ENCODE measurements around the gene OR52K2. TPM values are rescaled to one million over a fixed set of nuclear protein-coding genes. Genes with fewer than 3 reads are reported as not detected.
"Not testable (repeated sequence)": the region's sequence is repeated elsewhere in the genome, so short reads cannot be mapped to it uniquely, and the experiment has no call there.

Gene OR52K2
- total RNA-seq, 1 experiment from 2014 or later: not detected

DNA sequence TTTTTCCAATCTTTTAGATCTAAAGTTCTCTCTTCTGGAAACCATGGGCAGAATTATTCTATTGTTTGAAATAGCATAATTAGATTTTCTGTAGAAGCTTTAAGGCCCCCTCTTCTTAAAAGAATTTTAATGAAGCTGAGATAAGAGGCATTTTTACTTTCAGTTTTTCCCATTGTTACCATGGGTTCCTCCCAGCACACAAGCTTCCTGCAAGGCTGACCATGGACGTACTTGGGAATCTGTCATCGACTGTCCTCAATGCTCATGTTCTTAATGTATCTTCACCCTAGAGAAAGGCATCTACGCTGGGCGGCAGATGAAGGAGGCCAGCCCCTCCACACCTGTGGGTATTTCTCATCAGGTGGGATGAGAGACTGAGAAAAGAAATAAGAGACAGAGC lies 11.1 kb downstream of the OR52K2 start:
- H3K36me3 ChIP-seq: no peaks in the 10 kb centered on the region
- peaks cover 8% of the 10 kb centered on the region for H3K9me3 ChIP-seq (replicated peaks)
- 0 out of 2 replicates have a peak, but pooled peaks cover 2% of the 10 kb centered on the region for H3K27me3 ChIP-seq (replicated peaks)
- no peak overlapping the region for H3K27ac ChIP-seq
- no peak for DNase-seq (ENCODE audit: low read depth in 1 of 2, low spot score in 2 of 2)
- H3K4me1 ChIP-seq (replicated peaks): no peaks in the 10 kb centered on the region
- no peak overlapping the region for H3K4me3 ChIP-seq

DNA sequence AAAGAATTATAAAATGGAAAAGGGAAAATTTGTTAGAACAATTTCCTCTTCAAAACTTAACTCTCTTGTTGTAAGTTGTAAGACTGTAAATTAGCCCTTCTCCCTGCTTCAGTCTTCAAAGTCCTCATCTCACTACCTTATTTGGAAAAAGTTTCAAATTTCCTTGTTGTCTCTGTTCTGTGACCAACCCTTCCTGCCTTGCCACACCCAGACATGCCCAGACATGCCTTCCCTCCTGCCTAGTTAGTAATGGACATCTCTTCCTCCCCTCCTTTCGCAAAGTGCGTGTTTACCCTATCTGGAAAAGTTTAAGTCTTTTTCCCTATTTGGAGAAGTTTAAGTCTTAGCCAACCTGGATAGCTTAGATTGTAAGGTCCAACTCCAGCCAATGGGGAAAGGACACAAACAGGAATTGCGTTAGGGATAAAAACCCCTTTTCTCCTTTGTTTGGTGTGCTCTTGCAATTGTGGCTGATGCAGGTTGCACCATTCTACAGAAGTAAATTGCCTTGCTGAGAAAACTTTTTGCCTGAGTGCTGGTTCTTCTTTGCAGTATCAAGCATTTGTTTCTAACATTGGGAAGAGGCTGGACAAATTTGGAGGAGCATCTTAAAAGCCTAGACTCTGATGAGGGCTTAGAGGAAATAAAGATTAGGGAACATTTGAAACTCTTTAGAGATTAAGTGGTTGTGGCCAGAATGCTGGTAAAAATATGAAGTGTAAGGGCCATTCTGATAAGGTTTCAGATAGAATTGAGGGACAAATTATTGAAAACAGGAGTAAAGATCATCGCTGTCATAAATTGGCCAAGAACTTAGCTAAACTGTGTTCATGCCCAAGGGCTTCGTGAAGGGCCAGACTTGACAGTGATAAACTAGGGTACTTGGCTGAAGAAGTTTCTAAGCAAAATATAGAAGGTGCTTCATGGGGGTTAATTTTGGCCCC lies 15.4 kb downstream of the OR52K2 start:
- Histone ChIP-seq H3K4me3 (no peak overlapping the region), H3K27me3 (replicated peaks) (no peaks in the 10 kb centered on the region), H3K27ac (no peak overlapping the region), H3K4me1 (replicated peaks) (no peaks in the 10 kb centered on the region), H3K36me3 (no peaks in the 10 kb centered on the region), H3K9me3 (replicated peaks) (peaks cover 12% of the 10 kb centered on the region)
- no peak for DNase-seq (ENCODE audit: low read depth in 1 of 2, low spot score in 2 of 2)

DNA sequence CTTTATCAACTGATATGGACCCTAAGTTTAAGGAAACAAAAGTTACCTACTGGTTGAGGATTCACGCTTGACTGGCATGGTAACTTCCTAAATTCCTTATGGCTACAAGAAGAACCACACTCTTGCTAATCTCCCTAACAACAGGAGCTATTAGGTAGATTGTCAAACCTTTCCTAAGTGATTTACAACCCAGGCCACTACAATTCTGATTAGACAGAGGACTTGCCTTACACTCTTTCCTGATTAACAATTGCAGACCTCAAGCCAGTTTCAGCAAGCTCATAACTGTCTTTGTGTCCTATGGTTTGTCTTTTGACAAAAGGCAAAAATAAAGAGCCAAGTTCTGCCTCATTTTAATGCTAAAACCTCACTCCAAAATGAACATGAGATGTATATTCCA lies 16.3 kb downstream of the OR52K2 start:
- H3K27ac ChIP-seq: no peak overlapping the region

DNA sequence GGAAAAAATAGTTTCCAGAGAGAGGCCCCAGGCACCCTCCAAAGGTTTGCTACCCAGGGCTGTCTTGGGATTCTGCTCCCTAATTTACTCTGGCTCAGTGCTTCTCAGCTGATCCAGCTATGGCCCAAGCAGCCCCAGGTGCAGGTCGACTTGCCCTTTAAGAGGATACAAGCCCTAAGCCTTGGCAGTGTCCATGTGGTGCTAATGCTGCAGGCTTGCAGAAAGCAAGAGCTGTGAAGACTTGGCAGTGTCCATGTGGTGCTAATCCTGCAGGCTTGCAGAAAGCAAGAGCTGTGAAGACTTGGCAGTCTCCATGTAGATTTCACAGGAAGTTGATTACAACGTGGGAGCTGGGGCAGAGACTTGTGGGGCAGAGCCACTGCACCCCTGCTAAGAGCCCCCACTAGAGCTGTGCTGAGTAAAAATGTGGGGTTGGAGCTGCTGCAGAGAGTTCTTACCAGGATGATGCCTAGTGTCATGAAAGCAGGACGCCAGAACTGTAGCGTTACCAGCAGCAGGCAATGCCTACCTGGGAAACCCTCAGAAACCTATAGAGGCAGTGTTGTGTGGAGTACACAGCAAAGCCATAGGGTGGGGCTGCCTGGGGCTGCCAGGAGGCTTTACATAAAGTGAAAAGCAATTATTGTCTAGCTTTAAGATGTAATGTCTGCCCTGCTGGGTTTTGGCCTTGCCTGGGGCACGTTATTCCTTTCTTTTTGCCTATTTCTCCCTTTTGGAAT lies 17.2 kb downstream of the OR52K2 start:
- Histone ChIP-seq H3K4me3 (no peak overlapping the region), H3K27ac (no peak overlapping the region), H3K36me3 (no peaks in the 10 kb centered on the region), H3K4me1 (replicated peaks) (no peaks in the 10 kb centered on the region), H3K27me3 (replicated peaks) (no peaks in the 10 kb centered on the region), H3K9me3 (replicated peaks) (peaks cover 12% of the 10 kb centered on the region)
- DNase-seq (ENCODE audit: low read depth in 1 of 2, low spot score in 2 of 2): no peak

More for the DNA sequence above, 16.3 kb downstream of the OR52K2 start:
- H3K4me1 ChIP-seq (replicated peaks): no peaks in the 10 kb centered on the region
- no peaks in the 10 kb centered on the region for H3K36me3 ChIP-seq
- H3K9me3 ChIP-seq (replicated peaks): peaks cover 12% of the 10 kb centered on the region
- DNase-seq (ENCODE audit: low read depth in 1 of 2, low spot score in 2 of 2): no peak
- no peak overlapping the region for H3K4me3 ChIP-seq
- no peaks in the 10 kb centered on the region for H3K27me3 ChIP-seq (replicated peaks)

DNA sequence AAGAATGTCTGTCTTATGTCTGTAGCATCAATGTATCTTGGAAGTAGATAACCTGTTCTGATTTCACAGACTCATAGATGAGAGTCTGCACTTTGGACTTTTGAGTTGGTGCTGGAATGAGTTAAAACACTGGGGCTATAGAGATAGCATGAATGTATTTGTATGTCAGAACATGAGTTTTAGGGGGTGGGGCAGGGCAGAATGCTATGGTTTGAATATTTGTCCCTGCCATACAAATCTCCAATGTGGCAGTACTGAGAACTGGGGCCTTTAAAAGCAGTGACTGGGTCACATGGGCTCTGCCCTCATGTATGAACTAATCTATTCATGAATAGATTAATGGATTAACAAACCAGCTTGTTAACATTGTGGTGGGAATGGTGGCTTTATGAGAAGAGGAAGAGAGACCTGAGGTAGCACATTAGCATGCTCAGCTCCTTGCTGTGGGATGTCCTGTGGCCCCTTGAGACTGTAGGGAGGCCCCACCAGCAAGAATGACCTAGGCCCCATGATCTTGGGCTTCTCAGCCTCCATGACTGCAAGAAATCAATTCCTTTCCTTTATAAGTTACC lies 17.9 kb downstream of the OR52K2 start:
- no peak overlapping the region for H3K27ac ChIP-seq
- H3K27me3 ChIP-seq (replicated peaks): no peaks in the 10 kb centered on the region
- H3K36me3 ChIP-seq: no peaks in the 10 kb centered on the region
- H3K4me1 ChIP-seq (replicated peaks): no peaks in the 10 kb centered on the region
- no peak for DNase-seq (ENCODE audit: low read depth in 1 of 2, low spot score in 2 of 2)
- H3K4me3 ChIP-seq: no peak overlapping the region
- peaks cover 12% of the 10 kb centered on the region for H3K9me3 ChIP-seq (replicated peaks)

DNA sequence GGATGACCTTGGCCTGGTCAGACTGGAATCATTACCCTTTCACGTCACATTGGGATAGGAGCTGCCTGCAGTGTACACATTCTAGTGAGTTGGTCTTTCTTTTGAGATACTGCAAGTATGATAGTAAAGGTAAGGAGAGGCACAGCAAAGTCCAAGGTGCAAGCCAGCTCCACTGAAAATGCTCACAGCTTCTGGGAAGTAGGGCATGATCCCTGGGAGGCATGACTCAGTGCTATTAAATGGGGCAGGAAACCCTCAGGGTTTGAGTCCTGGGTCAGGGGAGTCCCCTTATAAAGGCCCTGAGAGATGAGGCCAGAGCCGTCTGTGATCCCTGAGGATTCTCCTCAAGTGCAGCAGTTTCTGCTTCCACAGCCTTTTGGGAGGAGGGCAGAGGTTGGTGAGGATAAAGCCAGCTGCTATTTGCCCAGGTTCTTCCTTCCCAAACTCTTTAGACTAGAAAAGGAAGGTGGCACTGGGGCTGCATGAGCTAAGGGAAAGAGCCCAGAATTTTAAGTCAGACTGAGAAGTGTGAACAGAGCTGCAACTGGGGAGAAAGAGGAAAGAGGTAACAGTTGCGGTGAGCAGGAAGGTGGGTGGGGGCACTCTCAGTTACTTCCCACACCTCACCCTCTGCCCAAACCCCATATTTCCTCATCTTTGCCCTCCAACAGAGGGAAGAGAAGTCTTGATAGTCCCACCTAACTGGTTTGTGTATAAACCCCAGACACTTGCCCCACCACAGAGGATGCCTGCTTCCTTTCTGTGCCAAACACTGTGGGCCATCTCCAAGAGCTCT lies 18.9 kb downstream of the OR52K2 start:
- no peak for DNase-seq (ENCODE audit: low read depth in 1 of 2, low spot score in 2 of 2)
- Histone ChIP-seq H3K9me3 (replicated peaks) (peaks cover 12% of the 10 kb centered on the region), H3K4me3 (no peak overlapping the region), H3K27ac (no peak overlapping the region), H3K27me3 (replicated peaks) (no peaks in the 10 kb centered on the region; the same call in 1 of the 2 replicates), H3K4me1 (replicated peaks) (no peaks in the 10 kb centered on the region), H3K36me3 (no peaks in the 10 kb centered on the region)

DNA sequence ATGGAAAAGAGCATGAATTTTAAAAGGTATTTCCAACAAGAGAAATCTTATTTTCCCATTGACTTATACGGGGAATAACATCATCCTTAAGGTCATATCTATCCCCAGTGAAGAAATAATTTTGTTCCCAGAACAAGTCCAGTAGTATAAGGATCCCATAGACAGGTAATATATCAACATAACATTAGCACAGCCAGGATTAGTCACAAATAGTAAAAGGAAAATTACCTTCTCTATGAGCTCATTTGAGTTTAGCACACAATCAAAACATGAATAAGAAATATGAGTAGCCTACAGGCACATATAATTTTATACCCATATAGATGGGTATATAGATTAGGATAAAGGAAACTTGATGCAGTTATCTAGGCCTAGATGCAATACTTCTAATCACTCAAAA lies 30.5 kb downstream of the OR52K2 start:
- H3K27me3 ChIP-seq (replicated peaks): 0 out of 2 replicates have a peak, but pooled peaks cover 4% of the 10 kb centered on the region
- peaks cover 28% of the 10 kb centered on the region for H3K4me1 ChIP-seq (replicated peaks)
- no peak for DNase-seq (ENCODE audit: low read depth in 1 of 2, low spot score in 2 of 2)
- no peak overlapping the region for H3K4me3 ChIP-seq
- no peaks in the 10 kb centered on the region for H3K9me3 ChIP-seq (replicated peaks)
- no peaks in the 10 kb centered on the region for H3K36me3 ChIP-seq
- H3K27ac ChIP-seq: no peak overlapping the region

DNA sequence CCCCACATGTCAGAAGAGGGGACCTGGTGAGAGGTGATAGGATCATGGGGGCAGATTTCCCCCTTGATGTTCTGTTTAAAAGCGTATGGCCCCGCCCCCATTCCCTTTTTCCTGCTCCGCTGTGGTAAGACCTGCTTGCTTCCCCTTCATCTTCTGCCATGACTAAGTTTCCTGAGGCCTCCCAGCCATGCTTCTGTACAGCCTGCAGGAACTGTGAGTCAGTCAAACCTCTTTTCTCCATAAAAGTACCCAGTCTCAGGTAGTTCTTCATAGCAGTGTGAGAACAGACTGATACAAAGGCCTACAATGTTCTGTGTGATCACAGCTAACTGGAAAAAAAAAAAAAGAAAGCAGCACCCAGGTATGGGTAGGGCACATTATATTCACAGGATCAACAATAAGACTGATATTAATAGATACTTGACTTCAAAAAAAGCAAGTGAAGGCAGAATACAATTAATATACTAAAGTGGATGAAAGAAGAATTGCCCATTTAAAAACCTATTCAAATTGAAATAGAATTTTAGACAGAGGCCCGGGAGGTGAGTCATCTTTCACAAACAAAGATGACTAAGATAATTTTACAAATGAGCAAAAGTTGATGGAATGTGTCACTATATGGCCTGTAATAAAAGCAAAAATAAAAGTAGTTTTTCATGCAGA lies 31.6 kb downstream of the OR52K2 start:
- Histone ChIP-seq H3K36me3 (no peaks in the 10 kb centered on the region), H3K4me1 (replicated peaks) (peaks cover 35% of the 10 kb centered on the region), H3K4me3 (no peak overlapping the region), H3K27me3 (replicated peaks) (0 out of 2 replicates have a peak, but pooled peaks cover 4% of the 10 kb centered on the region), H3K27ac (peak overlapping the region; percentile 25), H3K9me3 (replicated peaks) (no peaks in the 10 kb centered on the region)
- DNase-seq (ENCODE audit: low read depth in 1 of 2, low spot score in 2 of 2): peak; percentile 63

DNA sequence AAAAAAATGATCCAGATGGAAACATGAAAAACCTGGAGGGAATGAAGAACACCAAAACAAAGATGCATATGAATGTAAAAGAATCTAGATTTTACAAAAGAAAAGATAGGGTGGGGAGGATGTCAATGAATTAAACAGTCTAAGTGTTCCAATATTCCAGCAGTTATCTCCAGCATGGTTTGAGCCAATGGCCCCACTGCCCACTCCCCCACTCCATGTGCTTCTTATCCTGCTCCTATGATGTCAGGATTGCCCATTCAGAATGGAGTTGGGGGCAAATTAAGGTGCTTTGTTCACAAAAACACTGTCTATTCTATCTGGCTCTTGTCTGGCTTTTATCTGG lies 32.1 kb downstream of the OR52K2 start:
- Histone ChIP-seq H3K9me3 (replicated peaks) (no peaks in the 10 kb centered on the region), H3K27ac (peak overlapping the region; percentile 25), H3K27me3 (replicated peaks) (0 out of 2 replicates have a peak, but pooled peaks cover 2% of the 10 kb centered on the region), H3K36me3 (no peaks in the 10 kb centered on the region), H3K4me3 (no peak overlapping the region), H3K4me1 (replicated peaks) (peaks cover 35% of the 10 kb centered on the region)
- no peak for DNase-seq (ENCODE audit: low read depth in 1 of 2, low spot score in 2 of 2)

DNA sequence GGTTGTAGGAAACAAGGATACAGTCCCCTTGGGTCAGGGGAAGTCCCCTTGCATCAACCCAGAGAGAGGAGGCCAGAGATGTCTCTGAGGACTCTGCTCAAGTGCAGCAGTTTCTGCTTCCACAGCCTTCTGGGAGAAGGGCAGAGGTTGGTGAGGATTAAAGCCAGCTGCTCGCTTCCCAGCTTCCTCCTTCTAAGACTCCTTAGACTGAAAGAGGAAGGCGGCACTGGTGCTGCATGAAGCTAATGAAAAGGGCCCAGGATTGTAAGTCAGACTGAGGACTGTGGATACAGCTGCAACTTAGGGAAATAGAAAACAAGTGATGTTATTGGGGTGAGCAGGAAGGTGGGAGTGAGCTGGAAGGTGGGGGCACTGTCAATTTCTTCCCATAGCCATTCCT lies 33.4 kb downstream of the OR52K2 start, which contains the start of gene OR52K1:
Gene OR52K1, plus strand, starts transcription at position 202 of the 400 bp plus-strand sequence. CDS start 6,255 bp downstream, outside the sequence.
- peak within 1 kb of the TSS; percentile 25 for H3K27ac ChIP-seq
- no peaks in the 10 kb centered on the region for H3K27me3 ChIP-seq (replicated peaks)
- DNase-seq (ENCODE audit: low read depth in 1 of 2, low spot score in 2 of 2): no peak
- no peaks in the 10 kb centered on the region for H3K36me3 ChIP-seq
- H3K4me1 ChIP-seq (replicated peaks): peaks cover 35% of the 10 kb centered on the region
- no peaks in the 10 kb centered on the region for H3K9me3 ChIP-seq (replicated peaks)
- no peak within 1 kb of the TSS for H3K4me3 ChIP-seq

DNA sequence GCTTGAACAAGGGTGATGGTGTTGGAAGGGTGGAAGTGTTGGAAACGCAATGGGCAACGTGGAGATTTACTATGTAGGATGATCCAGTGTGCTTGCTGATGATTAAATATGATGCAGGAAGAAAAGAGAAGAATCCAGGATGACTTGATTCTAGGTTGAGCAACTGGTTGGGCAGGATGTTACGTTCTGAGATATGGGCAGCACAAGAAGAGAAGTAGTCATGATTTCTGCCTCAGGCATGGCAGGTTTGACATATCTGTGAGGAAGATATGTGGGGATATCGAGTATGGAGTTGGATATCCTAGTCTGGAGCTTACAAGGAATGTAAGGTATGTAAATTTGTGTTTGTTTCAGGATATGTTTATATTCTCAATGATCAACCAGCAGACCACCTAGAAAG lies 35.2 kb downstream of the OR52K2 start:
- DNase-seq (ENCODE audit: low read depth in 1 of 2, low spot score in 2 of 2): peak in 1 of 2 experiments; percentile 61
- no peak overlapping the region for H3K4me3 ChIP-seq
- peaks cover 35% of the 10 kb centered on the region for H3K4me1 ChIP-seq (replicated peaks)
- no peaks in the 10 kb centered on the region for H3K9me3 ChIP-seq (replicated peaks)
- H3K27me3 ChIP-seq (replicated peaks): no peaks in the 10 kb centered on the region
- H3K27ac ChIP-seq: no peak overlapping the region
- H3K36me3 ChIP-seq: no peaks in the 10 kb centered on the region

DNA sequence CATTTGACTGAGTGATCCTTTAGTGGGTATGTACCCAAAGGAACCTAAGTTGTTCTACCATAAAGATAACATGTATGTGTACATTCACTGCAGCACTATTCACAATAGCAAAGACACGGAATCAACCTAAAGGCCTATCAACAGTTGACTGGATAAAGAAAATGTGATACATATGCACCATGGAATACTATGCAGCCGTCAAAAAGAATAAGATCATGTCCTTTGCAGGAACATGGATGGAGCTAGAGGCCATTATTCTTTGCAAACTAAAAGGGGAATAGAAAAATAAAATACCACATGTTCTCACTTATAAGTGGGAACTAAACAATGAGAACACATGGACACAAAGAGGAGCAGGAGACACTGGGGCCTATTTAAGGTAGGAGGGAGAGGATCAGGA lies 42.3 kb downstream of the OR52K2 start:
- not testable (repeated sequence) for H3K27ac ChIP-seq; H3K4me3 ChIP-seq; H3K4me1 ChIP-seq (replicated peaks); H3K9me3 ChIP-seq (replicated peaks); DNase-seq (ENCODE audit: low read depth in 1 of 2, low spot score in 2 of 2); H3K36me3 ChIP-seq
- peaks cover 25% of the 10 kb centered on the region for H3K27me3 ChIP-seq (replicated peaks)

All from SJSA1 (cell line).